Pancreas (tissue), 10 donors: ENCODE data around the gene CDH4. TPM values are rescaled to one million over a fixed set of nuclear protein-coding genes. Genes with fewer than 3 reads are reported as not detected.

ENCODE experiments used
- ATAC-seq, 4 donors: fragments of 200-7000 bp; cut with Tn5 transposase; one replicate each; pipeline versions ENCODE4 v1.8.0 to v1.9.1; 2020; ENCODE audit warnings: mild to moderate bottlenecking in 4 of 4, moderate library complexity in 4 of 4
- DNase-seq, 6 donors: peaks; one replicate each; pipeline ENCODE4 v3.0.0-alpha.2; 2020
- FAIRE-seq: peaks from 2 replicates; lab custom pipeline; 2012; peaks lifted over from hg19 to GRCh38; lab: Jason Lieb, UNC
- H3K27ac ChIP-seq, 4 donors: fragments of 200-600 bp; sonication (generic); 1 replicate in 3 of 4; 2 replicates in 1 of 4; pipeline versions ENCODE4 v1.5.0 to v1.8.0; 2020
- H3K27me3 ChIP-seq, 4 donors: fragments of 200-600 bp; one replicate each; pipeline ENCODE4 v1.8.0; 2021
- H3K36me3 ChIP-seq, 3 donors: fragments of 200-600 bp; sonication (generic) in 1 of 3; one replicate each; pipeline versions ENCODE4 v1.5.0 to v1.8.0; 2020 to 2021
- H3K4me1 ChIP-seq, 3 donors: fragments of 200-600 bp; one replicate each; pipeline ENCODE4 v1.8.0; 2021
- H3K4me3 ChIP-seq, 4 donors: fragments of 200-600 bp; sonication (generic) in 2 of 4; one replicate each; pipeline versions ENCODE4 v1.5.0 to v1.8.0; 2020 to 2021
- H3K9me3 ChIP-seq, 4 donors: fragments of 200-600 bp; one replicate each; pipeline ENCODE4 v1.8.0; 2021
- CTCF ChIP-seq, 4 donors: fragments of 200-600 bp; sonication (generic) in 3 of 4; IDR thresholded peaks; one replicate each; pipeline versions ENCODE4 v1.5.0 to v1.8.0; 2021; ENCODE audit warnings: antibody characterized with exemption in 4 of 4
- WGBS, 2 donors: extraction: QIAGEN DNeasy Blood & Tissue Kit; methylation state at CpG; one replicate each; pipeline ENCODE4 v1.1.7; 2013; 5-methylcytosine and 5-hydroxymethylcytosine counted together
- intact Hi-C, 3 donors: fragments of 100-400 bp; cut with DNase I; formaldehyde crosslinking; loops; one replicate each; pipeline versions ENCODE4 v1.11.1 to v1.14.2; 2022
- polyA plus RNA-seq, 2 donors: library from polyadenylated mRNA; stranded (reverse); fragments of 200-250 nt; gene quantifications; one replicate each; pipeline ENCODE4 v1.2.3, GENCODE V29; 2013
- total RNA-seq, 6 donors: library from RNA; stranded (reverse); fragmentation: NEBNext Ultra II Directional in 4 of 6; extraction: Animal tissue kit (Norgen Biotek cat#: 25700) in 4 of 6; gene quantifications; one replicate each; pipeline versions ENCODE4 v1.2.1 to v1.2.4, GENCODE V29; 2021 to 2023
- donor health status: healthy with polysubstance abuse.
- donor health status: DM: no; HTN: no; CAD: no; lungs with moderate emphysema.
- donor health status: DM: no; HTN: no; CAD: no.
- donor health status: control.
- donor health status: control.
- donor health status: Bipolar disorder and iron deficiency.
- donor health status: DM: yes; HTN: yes; CAD: no.
- donor health status: DM: no; HTN: no; CAD: no.
- donor health status: DM: no; HTN: no; CAD: no.
- donor health status: DM: yes; HTN: yes; CAD: no.

The CDH4 gene
- total and polyA plus RNA-seq, 8 donors = 0.04 to 1.4 (median 0.27) TPM

GRCh38 chr20:61875996-61876395 is 623.9 kb downstream of the CDH4 start:
- DNase-seq (peak in 2 of 6 donors; percentile 3 to 35), FAIRE-seq (no peak), ATAC-seq (no peak)
- Histone ChIP-seq H3K36me3 (no peaks in the 10 kb centered on the region), H3K4me1 (no peaks in the 10 kb centered on the region), H3K27me3 (no peaks in the 10 kb centered on the region), H3K4me3 (no peak overlapping the region), H3K27ac (no peak overlapping the region), H3K9me3 (no peaks in the 10 kb centered on the region)
- intact Hi-C loops = no loop called here
- TF ChIP-seq CTCF (IDR thresholded peaks at IDR 0.05) = no peak
- WGBS, 2 donors = 51 to 62% methylated on average over 16 of the region's 16 CpGs

DNA sequence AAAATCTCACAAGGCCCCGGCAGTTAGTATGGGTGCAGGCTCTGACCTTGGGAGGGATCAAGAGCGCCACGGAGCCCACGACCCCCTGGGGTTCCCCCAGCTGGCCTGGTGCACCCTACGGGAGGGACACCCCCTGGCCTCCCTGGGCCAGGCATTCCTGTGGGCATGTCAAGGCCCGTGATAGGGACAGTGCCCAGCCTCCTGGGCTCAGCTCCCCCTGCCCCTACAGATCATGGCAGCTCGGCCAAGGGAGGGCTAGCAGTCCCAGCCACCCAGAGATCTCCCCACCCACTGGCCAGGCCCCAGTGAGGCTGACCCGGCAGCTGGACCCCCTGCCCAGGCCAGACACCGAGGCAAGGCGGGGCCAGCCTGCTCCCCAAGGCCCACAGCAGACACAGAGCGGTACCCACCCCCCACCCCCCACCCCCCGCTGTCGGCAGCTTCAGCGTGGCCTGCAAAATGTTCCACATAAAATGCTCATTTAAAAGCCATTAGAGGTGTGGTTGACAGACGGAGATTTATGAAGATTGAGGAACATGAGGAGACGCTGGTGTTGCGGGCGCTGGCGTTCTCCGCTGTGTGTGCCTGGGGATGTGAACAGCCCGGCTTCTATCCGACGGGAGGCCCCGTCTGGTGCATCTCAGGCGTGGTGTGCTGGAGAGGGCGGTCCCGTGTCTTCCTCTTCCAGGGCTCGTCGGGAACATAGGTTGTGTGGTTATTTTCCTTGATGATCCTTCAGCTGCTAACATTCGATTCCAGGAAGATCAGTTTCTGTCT is 625.1 kb downstream of the CDH4 start:
- DNase-seq (peak in 1 of 6 donors; percentile 41), ATAC-seq (no peak), FAIRE-seq (no peak)
- WGBS, 2 donors = 45 to 59% methylated on average over 30 of the region's 30 CpGs
- no peaks in the 10 kb centered on the region for H3K4me1 ChIP-seq
- no peaks in the 10 kb centered on the region for H3K27me3 ChIP-seq
- intact Hi-C loops = no loop called here
- no peak overlapping the region for H3K4me3 ChIP-seq
- no peak overlapping the region for H3K27ac ChIP-seq
- no peaks in the 10 kb centered on the region for H3K36me3 ChIP-seq
- no peaks in the 10 kb centered on the region for H3K9me3 ChIP-seq
- no peak for TF ChIP-seq CTCF (IDR thresholded peaks at IDR 0.05)

- intact Hi-C loops = no loop called here
- Histone ChIP-seq H3K36me3 (no peaks in the 10 kb centered on the region), H3K27ac (no peak overlapping the region), H3K9me3 (no peaks in the 10 kb centered on the region), H3K4me3 (no peak overlapping the region), H3K27me3 (no peaks in the 10 kb centered on the region), H3K4me1 (no peaks in the 10 kb centered on the region)
- ATAC-seq = no peak
- FAIRE-seq = no peak
- no peak for TF ChIP-seq CTCF (IDR thresholded peaks at IDR 0.05)
- peak in 1 of 6 donors; percentile 55 for DNase-seq
- WGBS, 2 donors = 56 to 71% methylated on average over 21 to 23 of the region's 23 CpGs
Observed at GRCh38 chr20:61877776-61878477, 625.9 kb downstream of the CDH4 start.

DNA sequence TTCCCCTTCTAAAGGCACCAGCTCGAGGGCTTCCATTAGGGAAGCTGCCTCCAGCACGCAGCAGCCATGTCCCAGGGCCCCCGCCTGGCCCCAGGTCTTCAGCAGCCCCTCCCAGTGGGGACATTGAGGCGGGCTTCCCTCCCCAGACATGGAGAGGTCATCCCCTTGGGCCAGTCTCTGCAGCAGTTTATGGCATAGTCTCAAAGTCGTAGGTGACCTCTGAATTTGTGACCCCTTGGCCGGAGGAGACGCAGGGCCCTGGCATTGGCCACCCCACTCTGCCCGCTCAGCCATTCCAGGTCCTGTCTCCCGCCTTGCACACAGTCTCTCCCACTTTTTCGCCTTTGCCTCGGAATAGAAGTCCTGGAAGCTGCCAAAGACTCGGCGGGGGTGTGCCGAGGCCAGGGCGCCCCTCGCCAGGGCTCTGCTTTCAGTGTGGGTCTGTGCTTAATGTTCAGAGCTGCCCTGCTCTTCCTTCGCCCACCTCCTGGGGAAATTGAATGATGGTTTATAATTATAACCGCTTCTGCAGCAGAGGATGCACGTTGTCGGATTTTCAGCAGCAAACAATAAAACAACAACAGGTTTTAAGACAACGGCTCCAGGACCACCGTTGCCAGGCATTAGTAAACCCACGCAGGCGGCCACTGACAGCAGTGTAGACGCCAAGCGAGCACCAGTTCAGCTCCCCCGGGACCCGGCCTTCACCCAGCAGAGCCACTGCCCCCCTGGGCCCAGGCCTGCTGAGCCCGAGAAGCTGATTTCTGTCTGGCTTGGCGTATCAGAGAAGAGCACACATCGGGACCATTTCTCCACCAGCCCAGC is 626.6 kb downstream of the CDH4 start:
- no peak for ATAC-seq
- WGBS, 2 donors = 63 to 77% methylated on average over 31 of the region's 31 CpGs
- no peak for TF ChIP-seq CTCF (IDR thresholded peaks at IDR 0.05)
- no peak for FAIRE-seq
- DNase-seq = peak in 1 of 6 donors; percentile 29
- Histone ChIP-seq H3K4me1 (no peaks in the 10 kb centered on the region), H3K4me3 (no peak overlapping the region), H3K27me3 (no peaks in the 10 kb centered on the region), H3K27ac (no peak overlapping the region), H3K36me3 (no peaks in the 10 kb centered on the region), H3K9me3 (no peaks in the 10 kb centered on the region)
- intact Hi-C loops = no loop called here
